Neural cell (in vitro differentiated cells): Measurements from ENCODE around the gene LRRC4. TPM values are rescaled to one million over a fixed set of nuclear protein-coding genes. Genes with fewer than 3 reads are reported as not detected.

Experiments
- H2AFZ ChIP-seq: fragments of 200-600, 300-800 bp; sonication (generic), shearing (Covaris generic); 2 replicates; pipeline ENCODE4 v1.6.0; 2014; ENCODE audit warnings: low read depth, mild to moderate bottlenecking, antibody characterized with exemption, low read length, moderate library complexity
- H3F3A ChIP-seq: fragments of 200-600 bp; shearing (Covaris generic); 2 replicates; pipeline ENCODE4 v1.6.1; 2016; ENCODE audit warnings: mild to moderate bottlenecking, moderate library complexity, mixed read lengths, antibody characterized with exemption, low read length; ENCODE audit not compliant: insufficient read depth, poor library complexity, severe bottlenecking
- H3K27ac ChIP-seq: fragments of 200-600, 300-800 bp; sonication (generic), shearing (Covaris generic); 2 replicates; pipeline ENCODE4 v1.5.1; 2014; ENCODE audit warnings: mild to moderate bottlenecking, low read length, moderate library complexity
- H3K27me3 ChIP-seq: fragments of 300-800, 200-600 bp; sonication (generic), shearing (Covaris generic); 2 replicates; pipeline ENCODE4 v1.6.0; 2014; ENCODE audit warnings: mild to moderate bottlenecking, low read depth, low read length, moderate library complexity; ENCODE audit not compliant: insufficient read depth
- H3K36me3 ChIP-seq: fragments of 300-800, 200-600 bp; sonication (generic), shearing (Covaris generic); 2 replicates; pipeline ENCODE4 v1.5.1; 2014; ENCODE audit warnings: mild to moderate bottlenecking, antibody characterized with exemption, low read length, moderate library complexity; ENCODE audit not compliant: insufficient read depth
- H3K4me2 ChIP-seq: fragments of 300-800, 200-600 bp; sonication (generic), shearing (Covaris generic); 2 replicates; pipeline ENCODE4 v1.6.0; 2014; ENCODE audit warnings: mild to moderate bottlenecking, low read length
- H3K4me3 ChIP-seq: fragments of 300-800, 200-600 bp; sonication (generic), shearing (Covaris generic); 2 replicates; pipeline ENCODE4 v1.5.1; 2014; ENCODE audit warnings: mild to moderate bottlenecking, low read length, moderate library complexity
- H3K79me2 ChIP-seq: fragments of 200-600 bp; shearing (Covaris generic); replicated peaks from 2 replicates; pipeline ENCODE4 v1.6.0; 2014; ENCODE audit warnings: mild to moderate bottlenecking, low read length, moderate library complexity; ENCODE audit not compliant: insufficient read depth
- H3K9ac ChIP-seq: fragments of 300-800, 200-600 bp; sonication (generic), shearing (Covaris generic); 2 replicates; pipeline ENCODE4 v1.6.1; 2016; ENCODE audit warnings: mild to moderate bottlenecking, low read length, mixed read lengths
- H3K9me2 ChIP-seq: fragments of 200-600 bp; shearing (Covaris generic); 2 replicates; pipeline ENCODE4 v1.6.1; 2016; ENCODE audit warnings: mild to moderate bottlenecking, low read length, mixed read lengths; ENCODE audit not compliant: insufficient read depth
- H3K9me3 ChIP-seq: fragments of 200-600, 300-800 bp; sonication (generic), shearing (Covaris generic); 2 replicates; pipeline ENCODE4 v1.6.1; 2016; ENCODE audit warnings: mild to moderate bottlenecking, mixed run types, low read length, moderate library complexity, mixed read lengths
- H4K20me1 ChIP-seq: fragments of 200-600 bp; shearing (Covaris generic); 2 replicates; pipeline ENCODE4 v1.6.1; 2016; ENCODE audit warnings: mild to moderate bottlenecking, mixed run types; ENCODE audit not compliant: insufficient read depth
- CTCF ChIP-seq: fragments of 450-650 bp; IDR thresholded peaks from 2 replicates; pipeline ENCODE4 v1.5.1; 2014; ENCODE audit warnings: antibody characterized with exemption, mild to moderate bottlenecking, moderate library complexity; ENCODE audit not compliant: poor library complexity, severe bottlenecking
- EP300 ChIP-seq: fragments of 450-650 bp; conservative IDR thresholded peaks from 2 replicates; pipeline ENCODE4 v1.6.1; 2014; ENCODE audit warnings: antibody characterized with exemption, mild to moderate bottlenecking, moderate library complexity; ENCODE audit not compliant: poor library complexity, severe bottlenecking
- EZH2 ChIP-seq: fragments of 200-600, 300-800 bp; shearing (Covaris generic), sonication (generic); IDR thresholded peaks from 2 replicates; pipeline ENCODE4 v1.6.1; 2014; ENCODE audit warnings: antibody characterized with exemption, low read length, borderline replicate concordance, mild to moderate bottlenecking; ENCODE audit not compliant: insufficient read depth, poor library complexity, severe bottlenecking
- MXI1 ChIP-seq: fragments of 450-650 bp; conservative IDR thresholded peaks from 2 replicates; pipeline ENCODE4 v1.6.1; 2014; ENCODE audit warnings: antibody characterized with exemption, mild to moderate bottlenecking; ENCODE audit not compliant: poor library complexity, severe bottlenecking
- POLR2AphosphoS5 ChIP-seq: IDR thresholded peaks from 2 replicates; pipeline ENCODE4 v1.6.1; 2012
- RAD21 ChIP-seq: fragments of 450-650 bp; conservative IDR thresholded peaks from 2 replicates; pipeline ENCODE4 v1.6.1; 2014; ENCODE audit warnings: antibody characterized with exemption, mild to moderate bottlenecking, moderate library complexity
- REST ChIP-seq: IDR thresholded peaks from 2 replicates; pipeline ENCODE4 v1.6.1; 2012; ENCODE audit warnings: borderline replicate concordance
- SMC3 ChIP-seq: fragments of 450-650 bp; conservative IDR thresholded peaks from 2 replicates; pipeline ENCODE4 v1.6.1; 2014; ENCODE audit warnings: antibody characterized with exemption, mild to moderate bottlenecking, moderate library complexity; ENCODE audit not compliant: poor library complexity
- TAF1 ChIP-seq: IDR thresholded peaks from 2 replicates; pipeline ENCODE4 v1.6.1; 2012; ENCODE audit warnings: low read depth
- polyA plus RNA-seq: library from polyadenylated mRNA; depleted of rRNA; stranded (reverse); fragments of >200 nt; gene quantifications from 2 replicates; pipeline ENCODE4 v1.2.3, GENCODE V29; 2014

The LRRC4 gene
- polyA plus RNA-seq, 1 donor from 2014 or later, result 15.7 TPM

DNA sequence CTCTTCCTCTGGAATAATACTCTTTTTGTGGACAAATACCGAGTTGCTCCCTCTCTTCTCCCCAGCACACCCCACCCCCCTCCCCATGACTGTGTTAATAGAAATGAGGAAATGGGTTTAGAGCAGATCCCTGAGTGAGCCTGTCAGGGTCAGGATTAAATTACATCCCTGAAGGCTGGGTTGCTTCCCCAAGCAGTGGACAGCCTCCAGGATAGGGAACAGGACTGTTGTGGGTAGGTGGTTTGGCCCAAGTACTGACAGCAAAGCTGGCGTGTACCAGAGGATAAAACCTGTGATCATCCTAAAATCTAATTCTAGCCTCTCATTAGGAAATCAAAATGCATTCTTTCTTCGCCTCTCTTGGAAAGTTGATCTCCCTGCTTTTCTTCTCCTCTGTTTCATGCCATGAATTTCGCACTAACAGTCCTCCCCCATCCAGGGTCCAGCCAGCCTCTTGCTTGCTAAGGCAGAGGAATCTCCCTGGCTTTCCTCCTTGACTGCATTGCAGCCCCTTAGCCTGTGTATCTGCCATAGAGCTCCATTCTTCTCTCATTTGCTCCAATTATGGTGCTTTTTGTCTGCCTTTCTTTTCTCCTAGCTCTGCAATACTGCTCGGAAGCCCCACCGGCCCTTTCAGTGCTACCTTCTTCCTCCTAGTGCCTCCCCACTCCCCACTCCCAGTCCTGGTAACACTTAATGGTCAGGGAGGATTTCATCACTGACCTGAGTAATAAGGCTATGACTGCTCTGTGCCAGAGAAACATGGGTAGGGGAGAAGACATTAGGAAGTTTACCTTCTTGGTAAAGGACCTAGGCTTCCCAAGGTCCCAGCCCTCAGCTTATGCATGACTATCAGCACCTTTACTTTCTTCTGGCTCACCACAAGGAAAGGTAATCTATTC, 8.4 kb downstream of the LRRC4 start:
- no peaks in the 10 kb centered on the region for H3F3A ChIP-seq
- H3K9me3 ChIP-seq, result no peaks in the 10 kb centered on the region
- peaks cover 10% of the 10 kb centered on the region for H4K20me1 ChIP-seq
- H3K9ac ChIP-seq, result no peak overlapping the region
- H3K27ac ChIP-seq, result no peak overlapping the region
- peak overlapping the region; percentile 34 for H3K4me3 ChIP-seq
- H3K36me3 ChIP-seq, result no peaks in the 10 kb centered on the region
- no peak overlapping the region for H2AFZ ChIP-seq
- no peaks in the 10 kb centered on the region for H3K9me2 ChIP-seq
- no peak for TF ChIP-seq MXI1
- H3K79me2 ChIP-seq, result peaks cover 58% of the 10 kb centered on the region
- no peak overlapping the region for H3K4me2 ChIP-seq
- no peaks in the 10 kb centered on the region for H3K27me3 ChIP-seq

- H4K20me1 ChIP-seq, result peaks cover 6% of the 10 kb centered on the region
- no peak overlapping the region for H2AFZ ChIP-seq
- H3K4me2 ChIP-seq, result no peak overlapping the region
- no peaks in the 10 kb centered on the region for H3F3A ChIP-seq
- H3K36me3 ChIP-seq, result no peaks in the 10 kb centered on the region
- no peak for TF ChIP-seq RAD21
- TF ChIP-seq EZH2, result no peak
- no peak for TF ChIP-seq MXI1
- no peak for TF ChIP-seq POLR2AphosphoS5
- TF ChIP-seq EP300, result no peak
- no peak for TF ChIP-seq TAF1
- TF ChIP-seq CTCF, result no peak
- TF ChIP-seq SMC3, result no peak
- TF ChIP-seq REST, result no peak
- H3K79me2 ChIP-seq, result peaks cover 43% of the 10 kb centered on the region
- no peak overlapping the region for H3K9ac ChIP-seq
- no peak overlapping the region for H3K4me3 ChIP-seq
- H3K27ac ChIP-seq, result no peak overlapping the region
- no peaks in the 10 kb centered on the region for H3K9me3 ChIP-seq
- no peaks in the 10 kb centered on the region for H3K27me3 ChIP-seq
- no peaks in the 10 kb centered on the region for H3K9me2 ChIP-seq
These were observed 9.9 kb downstream of the LRRC4 start for GRCh38 chr7:128021366-128021765.
